ENCODE results near the gene RAB40C. TPM values are rescaled to one million over a fixed set of nuclear protein-coding genes. Genes with fewer than 3 reads are reported as not detected.

RAB40C gene
- total and polyA plus RNA-seq, 7 donors = 16.8 to 41.2 (median 28.8) TPM

- Histone ChIP-seq H3K27ac (peak overlapping the region in 1 of 4 donors; percentile 73), H3K27me3 (no peaks in the 10 kb centered on the region), H3K4me3 (no peak overlapping the region), H3K4me1 (peaks cover 0 to 15% (median 10%) of the 10 kb centered on the region in 4 donors), H3K36me3 (peaks cover 0 to 5% (median 3%) of the 10 kb centered on the region in 4 donors), H3K9me3 (no peaks in the 10 kb centered on the region)
- intact Hi-C loops (cut with DNase I) = no loop called here
- no peak for DNase-seq
- TF ChIP-seq POLR2AphosphoS5 (IDR thresholded peaks at IDR 0.05) (no peak), EP300 (IDR thresholded peaks at IDR 0.05) (no peak), POLR2A (IDR thresholded peaks at IDR 0.05) (no peak), CTCF (IDR thresholded peaks at IDR 0.05) (no peak)
- 88 to 93% methylated on average over 41 of the region's 41 CpGs for WGBS, 2 donors
These were observed 31.0 kb downstream of the RAB40C start for GRCh38 chr16:620700-621525.

GRCh38 chr16:621526-622105, 31.8 kb downstream of the RAB40C start:
- Histone ChIP-seq H3K4me1 (peaks cover 0 to 20% (median 14%) of the 10 kb centered on the region in 4 donors), H3K9me3 (no peaks in the 10 kb centered on the region), H3K27me3 (no peaks in the 10 kb centered on the region), H3K36me3 (peaks cover 0 to 8% (median 6%) of the 10 kb centered on the region in 4 donors), H3K4me3 (peak overlapping the region in 2 of 4 donors; percentile 11 to 16), H3K27ac (peak overlapping the region; percentile 42 to 73 (median 70))
- intact Hi-C loops (cut with DNase I) = no loop called here
- DNase-seq = peak; percentile 64
- no peak for TF ChIP-seq POLR2A (IDR thresholded peaks at IDR 0.05)
- no peak for TF ChIP-seq POLR2AphosphoS5 (IDR thresholded peaks at IDR 0.05)
- no peak for TF ChIP-seq EP300 (IDR thresholded peaks at IDR 0.05)
- TF ChIP-seq CTCF (IDR thresholded peaks at IDR 0.05) = no peak
- WGBS, 2 donors = 74 to 84% methylated on average over 21 of the region's 21 CpGs

GRCh38 chr16:622920-623280, 33.0 kb downstream of the RAB40C start:
- Histone ChIP-seq H3K4me3 (no peak overlapping the region), H3K4me1 (peaks cover 0 to 30% (median 21%) of the 10 kb centered on the region in 4 donors), H3K27me3 (no peaks in the 10 kb centered on the region), H3K27ac (peak overlapping the region in 3 of 4 donors; percentile 69 to 73 (median 71)), H3K36me3 (peaks cover 0 to 15% (median 8%) of the 10 kb centered on the region in 4 donors), H3K9me3 (no peaks in the 10 kb centered on the region)
- TF ChIP-seq POLR2A (IDR thresholded peaks at IDR 0.05) (no peak), CTCF (IDR thresholded peaks at IDR 0.05) (no peak), EP300 (IDR thresholded peaks at IDR 0.05) (no peak), POLR2AphosphoS5 (IDR thresholded peaks at IDR 0.05) (no peak)
- 92 to 96% methylated on average over 17 of the region's 17 CpGs for WGBS, 2 donors
- intact Hi-C loops (cut with DNase I) = no loop called here
- DNase-seq = peak; percentile 66

GRCh38 chr16:624526-625070, 34.7 kb downstream of the RAB40C start:
- Histone ChIP-seq H3K9me3 (no peaks in the 10 kb centered on the region), H3K36me3 (peaks cover 0 to 20% (median 10%) of the 10 kb centered on the region in 4 donors), H3K27ac (no peak overlapping the region), H3K4me1 (peaks cover 0 to 35% (median 22%) of the 10 kb centered on the region in 4 donors), H3K4me3 (no peak overlapping the region), H3K27me3 (no peaks in the 10 kb centered on the region)
- WGBS, 2 donors = 84 to 88% methylated on average over 10 of the region's 10 CpGs
- intact Hi-C loops (cut with DNase I) = no loop called here
- DNase-seq = no peak
- TF ChIP-seq EP300 (IDR thresholded peaks at IDR 0.05) (no peak), CTCF (IDR thresholded peaks at IDR 0.05) (no peak), POLR2AphosphoS5 (IDR thresholded peaks at IDR 0.05) (no peak), POLR2A (IDR thresholded peaks at IDR 0.05) (no peak)

Data from sigmoid colon (tissue), 7 donors.